ENCODE results near the gene PRKCZ.

GRCh38 chr1:2061065-2061778, 11.0 kb downstream of the PRKCZ start:
- TF ChIP-seq CTCF (conservative IDR thresholded peaks at IDR 0.05; ENCODE audit: low read length) (no peak), EZH2phosphoT487 (IDR thresholded peaks at IDR 0.05; ENCODE audit: borderline replicate concordance, low read depth, low read length) (no peak)
